Measurements from ENCODE around the gene RYR2. TPM values are rescaled to one million over a fixed set of nuclear protein-coding genes. Genes with fewer than 3 reads are reported as not detected.
A peak's percentile ranks its signal among the peaks of the same experiment; 100 is the strongest.

RYR2 gene
- polyA plus RNA-seq, 1 of the 3 experiments (the other 2 are of a cell fraction) = under 0.01 TPM

DNA sequence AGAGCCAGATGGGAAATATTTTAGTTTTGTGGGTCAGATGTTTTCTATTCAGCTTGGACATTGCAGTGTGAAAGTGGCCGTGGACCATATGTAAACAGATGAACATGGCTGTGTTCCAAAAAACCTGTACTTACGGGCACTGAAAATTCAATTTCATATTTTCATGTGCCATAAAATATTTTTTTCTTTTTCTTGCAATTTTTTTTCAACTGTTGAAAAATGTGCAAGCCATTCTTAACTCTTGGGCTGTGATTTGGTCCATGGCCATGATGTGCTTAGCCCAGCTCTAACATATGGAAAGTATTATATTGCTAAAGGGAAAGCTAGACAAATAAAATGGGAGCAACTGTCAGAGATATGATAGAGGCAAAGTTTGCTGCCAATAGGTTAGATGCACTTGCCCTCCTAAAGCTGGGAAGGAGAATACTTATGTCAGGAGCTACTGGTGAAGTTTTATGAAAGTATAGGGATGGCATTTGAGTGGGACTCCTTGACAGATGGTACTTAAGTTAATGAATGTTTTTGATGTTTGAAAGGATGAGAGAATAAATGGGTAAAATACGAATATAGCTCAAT, 240.3 kb downstream of the RYR2 start:
- H3K27ac ChIP-seq (ENCODE audit: low read depth in 2 of 2, low read length in 1 of 2) = peak overlapping the region in 1 of 2 experiments; percentile 70; a peak in 2 of 4 replicates
- H3K9ac ChIP-seq = no peak overlapping the region
- no peaks in the 10 kb centered on the region for H3F3A ChIP-seq (replicated peaks; ENCODE audit: insufficient read depth)
- no peaks in the 10 kb centered on the region for H4K20me1 ChIP-seq (ENCODE audit: insufficient read depth)
- no peaks in the 10 kb centered on the region for H3K9me2 ChIP-seq
- POLR2A ChIA-PET = interaction anchor here (0.9 kb wide), 1 partner anchor 386 kb away, joined by 4 read pairs; no protein-coding TSS in a partner anchor
- no peaks in the 10 kb centered on the region for H3K79me2 ChIP-seq (ENCODE audit: insufficient read depth)
- no peak overlapping the region for H3K4me2 ChIP-seq
- TF ChIP-seq MEF2A (IDR thresholded peaks at IDR 0.05; ENCODE audit: borderline replicate concordance, low read depth) (no peak), JUND (IDR thresholded peaks at IDR 0.05) (no peak), RAD21 (IDR thresholded peaks at IDR 0.05; ENCODE audit: low read length) (0 out of 2 replicates have a peak, but pooled peaks have one; percentile 3), TAF1 (IDR thresholded peaks at IDR 0.05; ENCODE audit: borderline replicate concordance, low read depth, low read length) (no peak), EZH2phosphoT487 (IDR thresholded peaks at IDR 0.05; ENCODE audit: borderline replicate concordance, low read depth) (no peak), GATA2 (CRISPR knock-in tag; IDR thresholded peaks at IDR 0.05) (no peak), NRF1 (IDR thresholded peaks at IDR 0.05; ENCODE audit: low read depth, low read length) (no peak), MXI1 (IDR thresholded peaks at IDR 0.05; ENCODE audit: low read depth, low read length) (peak; percentile 54; the same call in 1 of the 2 replicates), RFX5 (IDR thresholded peaks at IDR 0.05; ENCODE audit: low read length) (no peak), FOSL2 (IDR thresholded peaks at IDR 0.05; ENCODE audit: borderline replicate concordance, low read depth) (no peak), ELF1 (IDR thresholded peaks at IDR 0.05) (no peak), RCOR1 (IDR thresholded peaks at IDR 0.05; ENCODE audit: low read length) (peak; percentile 81), EP300 (IDR thresholded peaks at IDR 0.05; ENCODE audit: borderline replicate concordance in 1 of 2, low read depth in 1 of 2, low read length in 1 of 2) (peak in 1 of 2 experiments; percentile 67; a peak in 1 of 4 replicates), NFIC (IDR thresholded peaks at IDR 0.05; ENCODE audit: borderline replicate concordance) (no peak), GABPA (IDR thresholded peaks at IDR 0.05; ENCODE audit: low read depth) (no peak)
- TF ChIP-seq, protein P1, sequence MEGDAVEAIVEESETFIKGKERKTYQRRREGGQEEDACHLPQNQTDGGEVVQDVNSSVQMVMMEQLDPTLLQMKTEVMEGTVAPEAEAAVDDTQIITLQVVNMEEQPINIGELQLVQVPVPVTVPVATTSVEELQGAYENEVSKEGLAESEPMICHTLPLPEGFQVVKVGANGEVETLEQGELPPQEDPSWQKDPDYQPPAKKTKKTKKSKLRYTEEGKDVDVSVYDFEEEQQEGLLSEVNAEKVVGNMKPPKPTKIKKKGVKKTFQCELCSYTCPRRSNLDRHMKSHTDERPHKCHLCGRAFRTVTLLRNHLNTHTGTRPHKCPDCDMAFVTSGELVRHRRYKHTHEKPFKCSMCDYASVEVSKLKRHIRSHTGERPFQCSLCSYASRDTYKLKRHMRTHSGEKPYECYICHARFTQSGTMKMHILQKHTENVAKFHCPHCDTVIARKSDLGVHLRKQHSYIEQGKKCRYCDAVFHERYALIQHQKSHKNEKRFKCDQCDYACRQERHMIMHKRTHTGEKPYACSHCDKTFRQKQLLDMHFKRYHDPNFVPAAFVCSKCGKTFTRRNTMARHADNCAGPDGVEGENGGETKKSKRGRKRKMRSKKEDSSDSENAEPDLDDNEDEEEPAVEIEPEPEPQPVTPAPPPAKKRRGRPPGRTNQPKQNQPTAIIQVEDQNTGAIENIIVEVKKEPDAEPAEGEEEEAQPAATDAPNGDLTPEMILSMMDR (IDR thresholded peaks at IDR 0.05) = no peak
- TF ChIP-seq, protein P2, sequence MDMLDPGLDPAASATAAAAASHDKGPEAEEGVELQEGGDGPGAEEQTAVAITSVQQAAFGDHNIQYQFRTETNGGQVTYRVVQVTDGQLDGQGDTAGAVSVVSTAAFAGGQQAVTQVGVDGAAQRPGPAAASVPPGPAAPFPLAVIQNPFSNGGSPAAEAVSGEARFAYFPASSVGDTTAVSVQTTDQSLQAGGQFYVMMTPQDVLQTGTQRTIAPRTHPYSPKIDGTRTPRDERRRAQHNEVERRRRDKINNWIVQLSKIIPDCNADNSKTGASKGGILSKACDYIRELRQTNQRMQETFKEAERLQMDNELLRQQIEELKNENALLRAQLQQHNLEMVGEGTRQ (IDR thresholded peaks at IDR 0.05; ENCODE audit: borderline replicate concordance, low read depth, low read length) = no peak
- TF ChIP-seq, protein P3, sequence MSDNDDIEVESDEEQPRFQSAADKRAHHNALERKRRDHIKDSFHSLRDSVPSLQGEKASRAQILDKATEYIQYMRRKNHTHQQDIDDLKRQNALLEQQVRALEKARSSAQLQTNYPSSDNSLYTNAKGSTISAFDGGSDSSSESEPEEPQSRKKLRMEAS (IDR thresholded peaks at IDR 0.05; ENCODE audit: low read depth) = no peak
- TF ChIP-seq, protein P4, sequence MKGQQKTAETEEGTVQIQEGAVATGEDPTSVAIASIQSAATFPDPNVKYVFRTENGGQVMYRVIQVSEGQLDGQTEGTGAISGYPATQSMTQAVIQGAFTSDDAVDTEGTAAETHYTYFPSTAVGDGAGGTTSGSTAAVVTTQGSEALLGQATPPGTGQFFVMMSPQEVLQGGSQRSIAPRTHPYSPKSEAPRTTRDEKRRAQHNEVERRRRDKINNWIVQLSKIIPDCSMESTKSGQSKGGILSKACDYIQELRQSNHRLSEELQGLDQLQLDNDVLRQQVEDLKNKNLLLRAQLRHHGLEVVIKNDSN (IDR thresholded peaks at IDR 0.05; ENCODE audit: borderline replicate concordance, low read depth) = no peak
- TF ChIP-seq, protein P5, sequence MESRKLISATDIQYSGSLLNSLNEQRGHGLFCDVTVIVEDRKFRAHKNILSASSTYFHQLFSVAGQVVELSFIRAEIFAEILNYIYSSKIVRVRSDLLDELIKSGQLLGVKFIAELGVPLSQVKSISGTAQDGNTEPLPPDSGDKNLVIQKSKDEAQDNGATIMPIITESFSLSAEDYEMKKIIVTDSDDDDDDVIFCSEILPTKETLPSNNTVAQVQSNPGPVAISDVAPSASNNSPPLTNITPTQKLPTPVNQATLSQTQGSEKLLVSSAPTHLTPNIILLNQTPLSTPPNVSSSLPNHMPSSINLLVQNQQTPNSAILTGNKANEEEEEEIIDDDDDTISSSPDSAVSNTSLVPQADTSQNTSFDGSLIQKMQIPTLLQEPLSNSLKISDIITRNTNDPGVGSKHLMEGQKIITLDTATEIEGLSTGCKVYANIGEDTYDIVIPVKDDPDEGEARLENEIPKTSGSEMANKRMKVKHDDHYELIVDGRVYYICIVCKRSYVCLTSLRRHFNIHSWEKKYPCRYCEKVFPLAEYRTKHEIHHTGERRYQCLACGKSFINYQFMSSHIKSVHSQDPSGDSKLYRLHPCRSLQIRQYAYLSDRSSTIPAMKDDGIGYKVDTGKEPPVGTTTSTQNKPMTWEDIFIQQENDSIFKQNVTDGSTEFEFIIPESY (IDR thresholded peaks at IDR 0.05; ENCODE audit: borderline replicate concordance, low read depth) = no peak
- TF ChIP-seq, protein P6, sequence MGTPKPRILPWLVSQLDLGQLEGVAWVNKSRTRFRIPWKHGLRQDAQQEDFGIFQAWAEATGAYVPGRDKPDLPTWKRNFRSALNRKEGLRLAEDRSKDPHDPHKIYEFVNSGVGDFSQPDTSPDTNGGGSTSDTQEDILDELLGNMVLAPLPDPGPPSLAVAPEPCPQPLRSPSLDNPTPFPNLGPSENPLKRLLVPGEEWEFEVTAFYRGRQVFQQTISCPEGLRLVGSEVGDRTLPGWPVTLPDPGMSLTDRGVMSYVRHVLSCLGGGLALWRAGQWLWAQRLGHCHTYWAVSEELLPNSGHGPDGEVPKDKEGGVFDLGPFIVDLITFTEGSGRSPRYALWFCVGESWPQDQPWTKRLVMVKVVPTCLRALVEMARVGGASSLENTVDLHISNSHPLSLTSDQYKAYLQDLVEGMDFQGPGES (IDR thresholded peaks at IDR 0.05; ENCODE audit: low read depth, low read length) = no peak
- H3K27me3 ChIP-seq (ENCODE audit: insufficient read depth) = no peaks in the 10 kb centered on the region
- H3K9me3 ChIP-seq = 0 out of 2 replicates have a peak, but pooled peaks cover 9% of the 10 kb centered on the region
- CTCF ChIA-PET = interaction anchor here (0.7 to 1.6 kb wide), 4 partner anchors 21 to 240 kb away, joined by 3 to 5 read pairs (median 4); partner anchors contain the start of gene RYR2
- no peak overlapping the region for H3K4me3 ChIP-seq (ENCODE audit: low read depth in 2 of 2, low read length in 1 of 2)
- 4% methylated on average over 3 of the region's 3 CpGs for WGBS (ENCODE audit: low lambda C conversion rate)
- peaks cover 0 to 11% of the 10 kb centered on the region in 2 experiments; a peak in 2 of 4 replicates for H3K4me1 ChIP-seq (ENCODE audit: control insufficient read depth in 1 of 2, insufficient read depth in 2 of 2, low read depth in 1 of 2, low read length in 1 of 2)
- peak; percentile 40 for DNase-seq
- no peak overlapping the region for H2AFZ ChIP-seq (ENCODE audit: low read depth)
- no peaks in the 10 kb centered on the region for H3K36me3 ChIP-seq (replicated peaks in 1 of 2; ENCODE audit: control insufficient read depth in 1 of 2, insufficient read depth in 2 of 2, low read length in 1 of 2)

Measured in SK-N-SH (cell line).